IMR-90 (cell line): ENCODE results near the gene EXT2.

Experiments
- CTCF ChIP-seq: conservative IDR thresholded peaks from 2 replicates; pipeline ENCODE4 v1.5.1; 2012; ENCODE audit warnings: mild to moderate bottlenecking, low read depth, low read length, improper control_type of control experiment
- ELK1 ChIP-seq: fragments of 150-350 bp; IDR thresholded peaks from 2 replicates; pipeline ENCODE4 v1.6.1; 2016; ENCODE audit warnings: low read depth, mild to moderate bottlenecking, low read length, moderate library complexity, borderline replicate concordance
- FOS ChIP-seq: fragments of 150-350 bp; IDR thresholded peaks from 2 replicates; pipeline ENCODE4 v1.6.1; 2016; ENCODE audit warnings: low read depth, low read length
- MXI1 ChIP-seq: IDR thresholded peaks from 2 replicates; pipeline ENCODE4 v1.6.1; 2012; ENCODE audit warnings: low read depth, mild to moderate bottlenecking, low read length, moderate library complexity, borderline replicate concordance
- POLR2A ChIP-seq: IDR thresholded peaks from 2 replicates; pipeline ENCODE4 v1.6.1; 2012; ENCODE audit warnings: mild to moderate bottlenecking, low read depth, low read length
- RAD21 ChIP-seq: IDR thresholded peaks from 2 replicates; pipeline ENCODE4 v1.6.1; 2012; ENCODE audit warnings: low read length, improper control_type of control experiment
- RCOR1 ChIP-seq: IDR thresholded peaks from 2 replicates; pipeline ENCODE4 v1.6.1; 2012; ENCODE audit warnings: mild to moderate bottlenecking, low read length, improper control_type of control experiment; ENCODE audit not compliant: insufficient replicate concordance
- USF2 ChIP-seq: fragments of 150-350 bp; IDR thresholded peaks from 2 replicates; pipeline ENCODE4 v1.6.1; 2017; ENCODE audit warnings: mild to moderate bottlenecking, antibody characterized with exemption, low read length, low read depth

- TF ChIP-seq RAD21 (no peak), MXI1 (no peak), POLR2A (no peak), CTCF (no peak), ELK1 (no peak), USF2 (no peak), RCOR1 (no peak), FOS (no peak)
These were observed 82.4 kb downstream of the EXT2 start for GRCh38 chr11:44177905-44178304.
